ENCODE measurements around the gene QTRT2. TPM values are rescaled to one million over a fixed set of nuclear protein-coding genes. Genes with fewer than 3 reads are reported as not detected.

The QTRT2 gene
- total RNA-seq, 1 experiment from 2014 or later, result 51.6 TPM

GRCh38 chr3:114108137-114108536, 51.6 kb downstream of the QTRT2 start:
- BruUV-seq (replicated peaks), result no TSS peak
- H3K36me3 ChIP-seq (ENCODE audit: control insufficient read depth, insufficient read depth, low read length), result no peaks in the 10 kb centered on the region
- no peak overlapping the region for H3K4me3 ChIP-seq (ENCODE audit: low read depth in 2 of 2, low read length in 2 of 2)
- in situ Hi-C loops (cut with HindIII; ENCODE audit: low pct_unique_long_range_greater_than_20kb, low sequenced_read_pairs), result no loop called here
- no peaks in the 10 kb centered on the region for H3K9me3 ChIP-seq (ENCODE audit: control insufficient read depth, insufficient read depth, low read depth, low read length)
- H3K4me1 ChIP-seq (ENCODE audit: control insufficient read depth, insufficient read depth, low read length), result no peaks in the 10 kb centered on the region
- POLR2A ChIA-PET, result no interaction called here
- CTCF ChIA-PET, result no interaction called here
- no peak for DNase-seq (ENCODE audit: low read depth, low spot score)
- intact Hi-C loops (cut with micrococcal nuclease; ENCODE audit: unreplicated experiment), result no loop called here
- peaks cover 16% of the 10 kb centered on the region for H3K27me3 ChIP-seq (ENCODE audit: control insufficient read depth, insufficient read depth, low read length)
- no peak overlapping the region for H3K27ac ChIP-seq (ENCODE audit: low read length)
- TF ChIP-seq REST (IDR thresholded peaks at IDR 0.05; ENCODE audit: insufficient read depth in 1 of 2, low read depth in 2 of 2, low read length in 1 of 2), result no peak
- TF ChIP-seq TCF7L2 (IDR thresholded peaks at IDR 0.05; ENCODE audit: low read depth, low read length), result no peak
- TF ChIP-seq CTCF (IDR thresholded peaks at IDR 0.05), result no peak
- TF ChIP-seq SIN3A (IDR thresholded peaks at IDR 0.05; ENCODE audit: borderline replicate concordance, insufficient read depth, low read depth, low read length), result no peak
- TF ChIP-seq POLR2AphosphoS5 (IDR thresholded peaks at IDR 0.05; ENCODE audit: low read depth, low read length), result no peak
- no peak for ATAC-seq

GRCh38 chr3:114110439-114110838, 53.9 kb downstream of the QTRT2 start:
- POLR2A ChIA-PET, result no interaction called here
- Histone ChIP-seq H3K27me3 (ENCODE audit: control insufficient read depth, insufficient read depth, low read length) (peaks cover 16% of the 10 kb centered on the region), H3K9me3 (ENCODE audit: control insufficient read depth, insufficient read depth, low read depth, low read length) (no peaks in the 10 kb centered on the region), H3K4me1 (ENCODE audit: control insufficient read depth, insufficient read depth, low read length) (no peaks in the 10 kb centered on the region), H3K27ac (ENCODE audit: low read length) (no peak overlapping the region), H3K4me3 (ENCODE audit: low read depth in 2 of 2, low read length in 2 of 2) (no peak overlapping the region), H3K36me3 (ENCODE audit: control insufficient read depth, insufficient read depth, low read length) (no peaks in the 10 kb centered on the region)
- no TSS peak for BruUV-seq (replicated peaks)
- in situ Hi-C loops (cut with HindIII; ENCODE audit: low pct_unique_long_range_greater_than_20kb, low sequenced_read_pairs) (no loop called here), intact Hi-C loops (cut with micrococcal nuclease; ENCODE audit: unreplicated experiment) (no loop called here)
- ATAC-seq (no peak), DNase-seq (ENCODE audit: low read depth, low spot score) (no peak)
- no peak for TF ChIP-seq REST (IDR thresholded peaks at IDR 0.05; ENCODE audit: insufficient read depth in 1 of 2, low read depth in 2 of 2, low read length in 1 of 2)
- TF ChIP-seq POLR2AphosphoS5 (IDR thresholded peaks at IDR 0.05; ENCODE audit: low read depth, low read length), result no peak
- TF ChIP-seq TCF7L2 (IDR thresholded peaks at IDR 0.05; ENCODE audit: low read depth, low read length), result no peak
- TF ChIP-seq CTCF (IDR thresholded peaks at IDR 0.05), result no peak
- TF ChIP-seq SIN3A (IDR thresholded peaks at IDR 0.05; ENCODE audit: borderline replicate concordance, insufficient read depth, low read depth, low read length), result no peak
- CTCF ChIA-PET, result no interaction called here

Measured in Panc1 (cell line).